Articular chondrocyte of knee joint (primary cell): ENCODE results near the gene CNBD2. TPM values are rescaled to one million over a fixed set of nuclear protein-coding genes. Genes with fewer than 3 reads are reported as not detected.

Experiments used
- small RNA-seq: library from RNA; depleted of rRNA; stranded (forward); fragments of <200 nt; gene quantifications from one replicate; pipeline ENCODE3, GENCODE V24; 2012
- total RNA-seq: library from RNA; depleted of rRNA; stranded (reverse); fragments of >200 nt; gene quantifications from 2 replicates; pipeline ENCODE4 v1.2.3, GENCODE V29; 2012

CNBD2 gene
- total RNA-seq, result 0.65 and 2.8 TPM in 2 replicates

DNA sequence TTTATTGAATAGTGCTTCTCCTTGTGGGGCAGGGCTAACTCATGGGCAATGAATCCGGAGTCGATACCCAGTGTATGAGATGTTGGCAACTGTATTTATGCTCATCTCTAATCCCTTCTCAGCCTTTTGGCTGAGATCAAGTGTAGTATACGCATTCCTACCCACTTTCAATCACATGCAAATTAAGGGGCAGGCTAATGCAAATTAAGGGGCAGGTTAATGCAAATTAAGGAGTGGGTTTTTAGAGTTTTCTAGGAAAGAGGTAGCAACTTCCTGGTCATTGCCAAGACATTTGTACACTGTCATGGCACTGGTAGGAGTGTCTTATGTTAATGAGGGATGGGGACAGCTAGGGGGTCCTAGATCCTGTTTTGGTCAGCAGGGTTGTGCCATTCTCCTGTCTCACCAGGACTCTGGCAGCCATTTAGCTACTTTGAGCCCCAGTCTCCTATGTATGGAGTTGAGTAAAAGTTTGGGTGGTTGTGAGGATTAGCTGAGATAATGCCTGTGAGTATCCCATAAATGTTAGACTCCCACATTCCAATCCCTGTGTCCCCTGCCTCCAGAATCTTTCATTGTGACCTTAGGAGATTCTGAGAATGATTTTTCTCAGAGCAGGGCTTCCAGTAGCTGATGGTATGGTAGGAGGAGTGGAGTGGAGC is at the start of gene CNBD2:
CNBD2 (plus strand) TSS at position 612 of the 662 bp plus-strand sequence. CDS start 173 bp downstream, outside the sequence.

DNA sequence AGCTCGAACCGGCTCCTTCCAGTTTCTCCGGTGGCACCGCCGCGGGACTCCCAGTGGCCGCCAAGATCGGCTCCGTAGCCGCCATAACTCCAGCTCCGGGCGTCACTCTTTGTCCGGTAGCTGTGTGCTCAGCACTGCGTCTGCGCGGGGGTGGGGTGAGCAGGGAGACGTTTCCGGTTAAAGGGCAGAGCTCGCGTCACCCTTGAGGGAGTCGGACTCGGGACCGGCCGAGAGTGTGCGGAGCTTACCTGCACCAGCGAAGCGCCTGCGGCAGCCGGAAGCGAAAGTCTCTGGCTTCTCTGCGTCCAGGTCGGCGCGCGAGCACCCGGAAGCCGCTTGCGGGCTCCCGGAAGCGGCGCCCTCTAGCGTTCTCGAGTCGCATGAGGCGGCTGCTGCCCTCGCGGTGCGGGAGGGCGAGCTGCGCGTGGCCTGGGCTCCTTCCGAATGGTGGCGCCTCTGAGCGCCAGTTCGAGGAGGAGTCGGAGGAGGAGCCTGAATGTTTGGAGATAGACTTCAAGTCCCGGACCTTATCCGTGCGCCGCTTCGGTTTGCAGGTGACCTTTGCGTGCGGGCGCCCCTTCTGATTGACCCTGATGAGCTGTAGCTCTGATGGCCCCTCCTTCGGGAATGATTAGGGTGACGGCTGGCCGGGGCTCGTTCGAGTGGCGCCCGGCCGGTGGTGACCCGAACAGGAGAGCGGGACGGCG is 14.0 kb upstream of the CNBD2 start, which contains the start of gene SCAND1:
SCAND1 (minus strand) TSS at position 303 of the 707 bp plus-strand sequence; CDS start at position 85, 218 bp downstream.

Small RNA genes lying within 50 kb of the gene (small RNA-seq; reads per million reads assigned to genes)
- gene RNU6-937P, result not detected

Other genes with a start within 250 kb of the CNBD2 start
- 327 and 383 TPM in 2 replicates for gene RBM39, start 226.3 kb upstream of the CNBD2 start, total RNA-seq
- 62.1 and 66.6 TPM in 2 replicates for gene PHF20, start 196.6 kb upstream of the CNBD2 start, total RNA-seq
- gene SCAND1, start 14.1 kb upstream of the CNBD2 start, total RNA-seq, result 44.5 and 46.0 TPM in 2 replicates
- 105 and 125 TPM in 2 replicates for gene EPB41L1, start 186.2 kb downstream of the CNBD2 start, total RNA-seq